A673 (cell line): ENCODE results near the gene SEMA4D.

Experiments
- EZH2 ChIP-seq: fragments of 200-600 bp; sonication (generic); IDR thresholded peaks from 2 replicates; pipeline ENCODE4 v1.6.1; 2017; ENCODE audit warnings: borderline replicate concordance, low read depth, mild to moderate bottlenecking, mixed read lengths, antibody characterized with exemption, low read length; ENCODE audit not compliant: poor library complexity, severe bottlenecking
- TF ChIP-seq, protein P1 (sequence below): fragments of 300-800, 200-600 bp; sonication (generic); conservative IDR thresholded peaks from 2 replicates; pipeline ENCODE4 v1.5.1; 2017; ENCODE audit warnings: low read depth, mild to moderate bottlenecking, antibody characterized with exemption, low read length, moderate library complexity, mixed read lengths

DNA sequence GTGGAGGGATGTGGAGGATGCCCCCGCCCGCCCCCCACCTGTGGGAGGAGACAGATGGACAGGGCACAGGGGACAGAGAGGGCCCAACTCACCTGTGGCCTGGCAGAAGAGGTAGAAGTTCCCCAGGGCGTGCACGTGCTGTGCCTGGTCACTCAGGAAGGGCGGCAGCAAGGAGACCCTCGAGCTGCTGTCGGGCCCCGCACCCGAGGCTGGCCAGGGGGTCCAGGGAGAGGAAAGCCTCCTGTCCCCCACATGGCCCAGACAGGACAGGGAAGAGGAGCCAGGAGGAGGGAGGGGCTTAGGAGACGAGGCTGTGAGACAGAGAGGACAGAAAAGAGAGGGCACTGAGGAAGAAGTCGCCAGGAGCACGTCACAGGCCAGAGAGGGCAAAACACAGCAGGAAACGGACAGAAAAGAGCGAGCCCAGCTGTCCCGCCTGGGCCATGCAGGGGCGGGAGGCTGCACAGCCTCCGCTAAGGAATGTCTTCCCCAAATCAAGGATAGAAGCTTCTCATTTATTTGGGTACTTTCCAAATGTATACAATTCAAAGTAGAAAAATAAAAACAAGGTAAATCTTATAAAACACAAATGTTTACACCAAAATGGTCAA, 121.1 kb downstream of the SEMA4D start:
- TF ChIP-seq, protein P1, sequence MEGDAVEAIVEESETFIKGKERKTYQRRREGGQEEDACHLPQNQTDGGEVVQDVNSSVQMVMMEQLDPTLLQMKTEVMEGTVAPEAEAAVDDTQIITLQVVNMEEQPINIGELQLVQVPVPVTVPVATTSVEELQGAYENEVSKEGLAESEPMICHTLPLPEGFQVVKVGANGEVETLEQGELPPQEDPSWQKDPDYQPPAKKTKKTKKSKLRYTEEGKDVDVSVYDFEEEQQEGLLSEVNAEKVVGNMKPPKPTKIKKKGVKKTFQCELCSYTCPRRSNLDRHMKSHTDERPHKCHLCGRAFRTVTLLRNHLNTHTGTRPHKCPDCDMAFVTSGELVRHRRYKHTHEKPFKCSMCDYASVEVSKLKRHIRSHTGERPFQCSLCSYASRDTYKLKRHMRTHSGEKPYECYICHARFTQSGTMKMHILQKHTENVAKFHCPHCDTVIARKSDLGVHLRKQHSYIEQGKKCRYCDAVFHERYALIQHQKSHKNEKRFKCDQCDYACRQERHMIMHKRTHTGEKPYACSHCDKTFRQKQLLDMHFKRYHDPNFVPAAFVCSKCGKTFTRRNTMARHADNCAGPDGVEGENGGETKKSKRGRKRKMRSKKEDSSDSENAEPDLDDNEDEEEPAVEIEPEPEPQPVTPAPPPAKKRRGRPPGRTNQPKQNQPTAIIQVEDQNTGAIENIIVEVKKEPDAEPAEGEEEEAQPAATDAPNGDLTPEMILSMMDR, result no peak
- TF ChIP-seq EZH2, result no peak
